ENCODE measurements around the gene MAD1L1.

The MAD1L1 gene

GRCh38 chr7:1964211-1964912, 268.4 kb downstream of the MAD1L1 start:
- no peak overlapping the region for H3K9ac ChIP-seq (ENCODE audit: low read depth, low read length)
- H3K36me3 ChIP-seq (ENCODE audit: insufficient read depth, low read length): no peaks in the 10 kb centered on the region
- no peaks in the 10 kb centered on the region for H3K4me1 ChIP-seq (ENCODE audit: insufficient read depth, low read length)
- H3K9me3 ChIP-seq (ENCODE audit: control insufficient read depth, insufficient read depth, low read length): peaks cover 9% of the 10 kb centered on the region; the same call in 1 of the 2 replicates

- Histone ChIP-seq H3K9ac (ENCODE audit: low read depth, low read length) (no peak overlapping the region), H3K36me3 (ENCODE audit: insufficient read depth, low read length) (no peaks in the 10 kb centered on the region), H3K9me3 (ENCODE audit: control insufficient read depth, insufficient read depth, low read length) (peaks cover 9% of the 10 kb centered on the region; the same call in 1 of the 2 replicates), H3K4me1 (ENCODE audit: insufficient read depth, low read length) (no peaks in the 10 kb centered on the region)
Observed at GRCh38 chr7:1963575-1963974, 269.2 kb downstream of the MAD1L1 start.

GRCh38 chr7:1961701-1962276, 271.0 kb downstream of the MAD1L1 start:
- no peak overlapping the region for H3K9ac ChIP-seq (ENCODE audit: low read depth, low read length)
- H3K36me3 ChIP-seq (ENCODE audit: insufficient read depth, low read length): no peaks in the 10 kb centered on the region

GRCh38 chr7:1959305-1959704, 273.4 kb downstream of the MAD1L1 start:
- Histone ChIP-seq H3K4me1 (ENCODE audit: insufficient read depth, low read length) (no peaks in the 10 kb centered on the region), H3K9ac (ENCODE audit: low read depth, low read length) (no peak overlapping the region), H3K9me3 (ENCODE audit: control insufficient read depth, insufficient read depth, low read length) (peaks cover 9% of the 10 kb centered on the region; the same call in 1 of the 2 replicates), H3K36me3 (ENCODE audit: insufficient read depth, low read length) (no peaks in the 10 kb centered on the region)

More at GRCh38 chr7:1961701-1962276, 271.0 kb downstream of the MAD1L1 start:
- Histone ChIP-seq H3K4me1 (ENCODE audit: insufficient read depth, low read length) (no peaks in the 10 kb centered on the region), H3K9me3 (ENCODE audit: control insufficient read depth, insufficient read depth, low read length) (peaks cover 9% of the 10 kb centered on the region; the same call in 1 of the 2 replicates)

GRCh38 chr7:1957471-1958225, 275.1 kb downstream of the MAD1L1 start:
- Histone ChIP-seq H3K4me1 (ENCODE audit: insufficient read depth, low read length) (no peaks in the 10 kb centered on the region), H3K36me3 (ENCODE audit: insufficient read depth, low read length) (no peaks in the 10 kb centered on the region), H3K9me3 (ENCODE audit: control insufficient read depth, insufficient read depth, low read length) (peaks cover 9% of the 10 kb centered on the region; the same call in 1 of the 2 replicates), H3K9ac (ENCODE audit: low read depth, low read length) (no peak overlapping the region)

- Histone ChIP-seq H3K4me1 (ENCODE audit: insufficient read depth, low read length) (no peaks in the 10 kb centered on the region), H3K36me3 (ENCODE audit: insufficient read depth, low read length) (no peaks in the 10 kb centered on the region), H3K9ac (ENCODE audit: low read depth, low read length) (no peak overlapping the region), H3K9me3 (ENCODE audit: control insufficient read depth, insufficient read depth, low read length) (peaks cover 4% of the 10 kb centered on the region; the same call in 1 of the 2 replicates)
Observed at GRCh38 chr7:1956611-1957470, 275.9 kb downstream of the MAD1L1 start.

GRCh38 chr7:1956141-1956540, 276.6 kb downstream of the MAD1L1 start:
- Histone ChIP-seq H3K9ac (ENCODE audit: low read depth, low read length) (no peak overlapping the region), H3K4me1 (ENCODE audit: insufficient read depth, low read length) (no peaks in the 10 kb centered on the region), H3K36me3 (ENCODE audit: insufficient read depth, low read length) (no peaks in the 10 kb centered on the region), H3K9me3 (ENCODE audit: control insufficient read depth, insufficient read depth, low read length) (no peaks in the 10 kb centered on the region)

- Histone ChIP-seq H3K9ac (ENCODE audit: low read depth, low read length) (no peak overlapping the region), H3K36me3 (ENCODE audit: insufficient read depth, low read length) (no peaks in the 10 kb centered on the region), H3K4me1 (ENCODE audit: insufficient read depth, low read length) (no peaks in the 10 kb centered on the region), H3K9me3 (ENCODE audit: control insufficient read depth, insufficient read depth, low read length) (no peaks in the 10 kb centered on the region)
Observed at GRCh38 chr7:1954366-1955004, 278.3 kb downstream of the MAD1L1 start.

- H3K9me3 ChIP-seq (ENCODE audit: control insufficient read depth, insufficient read depth, low read length): no peaks in the 10 kb centered on the region
- no peaks in the 10 kb centered on the region for H3K4me1 ChIP-seq (ENCODE audit: insufficient read depth, low read length)
- H3K36me3 ChIP-seq (ENCODE audit: insufficient read depth, low read length): no peaks in the 10 kb centered on the region
- no peak overlapping the region for H3K9ac ChIP-seq (ENCODE audit: low read depth, low read length)
Observed at GRCh38 chr7:1953199-1954190, 279.2 kb downstream of the MAD1L1 start.

GRCh38 chr7:1952781-1953180, 280.0 kb downstream of the MAD1L1 start:
- no peaks in the 10 kb centered on the region for H3K36me3 ChIP-seq (ENCODE audit: insufficient read depth, low read length)
- no peak overlapping the region for H3K9ac ChIP-seq (ENCODE audit: low read depth, low read length)
- no peaks in the 10 kb centered on the region for H3K4me1 ChIP-seq (ENCODE audit: insufficient read depth, low read length)
- H3K9me3 ChIP-seq (ENCODE audit: control insufficient read depth, insufficient read depth, low read length): no peaks in the 10 kb centered on the region

- H3K36me3 ChIP-seq (ENCODE audit: insufficient read depth, low read length): no peaks in the 10 kb centered on the region
- H3K9me3 ChIP-seq (ENCODE audit: control insufficient read depth, insufficient read depth, low read length): no peaks in the 10 kb centered on the region
- no peaks in the 10 kb centered on the region for H3K4me1 ChIP-seq (ENCODE audit: insufficient read depth, low read length)
- no peak overlapping the region for H3K9ac ChIP-seq (ENCODE audit: low read depth, low read length)
Observed at GRCh38 chr7:1952169-1952760, 280.5 kb downstream of the MAD1L1 start.

- no peaks in the 10 kb centered on the region for H3K9me3 ChIP-seq (ENCODE audit: control insufficient read depth, insufficient read depth, low read length)
- no peaks in the 10 kb centered on the region for H3K36me3 ChIP-seq (ENCODE audit: insufficient read depth, low read length)
- no peaks in the 10 kb centered on the region for H3K4me1 ChIP-seq (ENCODE audit: insufficient read depth, low read length)
- H3K9ac ChIP-seq (ENCODE audit: low read depth, low read length): no peak overlapping the region
Observed at GRCh38 chr7:1951600-1951999, 281.1 kb downstream of the MAD1L1 start.

All from ES-I3 (cell line).